Transverse colon (tissue), 4 donors: ENCODE measurements around the gene VCPKMT. TPM values are rescaled to one million over a fixed set of nuclear protein-coding genes. Genes with fewer than 3 reads are reported as not detected.

Experiments used
- DNase-seq: peaks from one replicate; pipeline ENCODE4 v3.0.0-alpha.2; 2019
- H3K27ac ChIP-seq, 4 donors: fragments of 200-600 bp; sonication (generic); 2 replicates each; pipeline ENCODE4 v1.5.1; 2016 to 2018; ENCODE audit warnings: inconsistent platforms in 4 of 4
- H3K27me3 ChIP-seq: fragments of 200-600 bp; sonication (generic); 2 replicates; pipeline ENCODE4 v1.5.1; 2017; ENCODE audit warnings: inconsistent platforms
- H3K36me3 ChIP-seq, 4 donors: fragments of 200-600 bp; sonication (generic); 2 replicates each; pipeline ENCODE4 v1.5.1; 2017 to 2019; ENCODE audit warnings: inconsistent platforms in 4 of 4
- H3K4me1 ChIP-seq, 4 donors: fragments of 200-600 bp; sonication (generic); 2 replicates each; pipeline ENCODE4 v1.5.1; 2017 to 2020; ENCODE audit warnings: inconsistent platforms in 4 of 4
- H3K4me3 ChIP-seq, 4 donors: fragments of 200-600 bp; sonication (generic); 1 replicate in 1 of 4; 2 replicates in 3 of 4; pipeline versions ENCODE4 v1.5.1 to v1.6.1; 2017 to 2019; ENCODE audit warnings: inconsistent platforms in 4 of 4
- H3K9me3 ChIP-seq, 2 donors: fragments of 200-600 bp; sonication (generic); 2 replicates each; pipeline ENCODE4 v1.5.1; 2017 to 2019; ENCODE audit warnings: inconsistent platforms in 2 of 2
- EP300 ChIP-seq: sonication (generic); formaldehyde crosslinking; IDR thresholded peaks from one replicate; pipeline ENCODE4 v1.6.1; 2017; ENCODE audit warnings: antibody characterized with exemption, low read depth
- POLR2A ChIP-seq: fragments of 450-650 bp; IDR thresholded peaks from one replicate; pipeline ENCODE4 v1.6.1; 2016; ENCODE audit warnings: antibody characterized with exemption, mild to moderate bottlenecking, moderate library complexity
- POLR2AphosphoS5 ChIP-seq, 3 donors: sonication (generic); formaldehyde crosslinking; IDR thresholded peaks; one replicate each; pipeline ENCODE4 v1.6.1; 2016; ENCODE audit warnings: antibody characterized with exemption in 3 of 3
- WGBS, 2 donors: methylation state at CpG; one replicate each; pipeline ENCODE4 v1.1.5; 2018; ENCODE audit warnings: low coverage in 1 of 2; 5-methylcytosine and 5-hydroxymethylcytosine counted together
- in situ Hi-C, 4 donors: fragments of 200-750 bp; cut with MboI; loops; one replicate each; pipeline versions ENCODE4 v1.15.0 to v1.15.1; 2017; ENCODE audit warnings: low sequenced_read_pairs in 3 of 4, low pct_ligation_motif_present in 1 of 4, low pct_unique_long_range_greater_than_20kb in 1 of 4
- intact Hi-C: fragments of 100-400 bp; cut with DNase I; formaldehyde crosslinking; loops from one replicate; pipeline ENCODE4 v1.15.1; 2023; ENCODE audit warnings: low total_unique reads
- total RNA-seq, 4 donors: library from RNA; depleted of rRNA; stranded (reverse); fragments of >200 nt; gene quantifications; one replicate each; pipeline ENCODE4 v1.1.0, GENCODE V29; 2016
- TF ChIP-seq, protein P1 (sequence below), 5 experiments: fragments of 200-600 bp in 3 of 5; fragments of 450-650 bp in 2 of 5; sonication (generic) in 3 of 5; IDR thresholded peaks; 1 replicate in 2 of 5; 2 replicates in 3 of 5; pipeline ENCODE4 v1.5.1; 2016 to 2017; ENCODE audit warnings: antibody characterized with exemption in 5 of 5, inconsistent platforms in 3 of 5, mild to moderate bottlenecking in 2 of 5, moderate library complexity in 1 of 5

The VCPKMT gene
- total RNA-seq, 4 donors from 2014 or later: 3.7 to 12.1 (median 5.9) TPM

DNA sequence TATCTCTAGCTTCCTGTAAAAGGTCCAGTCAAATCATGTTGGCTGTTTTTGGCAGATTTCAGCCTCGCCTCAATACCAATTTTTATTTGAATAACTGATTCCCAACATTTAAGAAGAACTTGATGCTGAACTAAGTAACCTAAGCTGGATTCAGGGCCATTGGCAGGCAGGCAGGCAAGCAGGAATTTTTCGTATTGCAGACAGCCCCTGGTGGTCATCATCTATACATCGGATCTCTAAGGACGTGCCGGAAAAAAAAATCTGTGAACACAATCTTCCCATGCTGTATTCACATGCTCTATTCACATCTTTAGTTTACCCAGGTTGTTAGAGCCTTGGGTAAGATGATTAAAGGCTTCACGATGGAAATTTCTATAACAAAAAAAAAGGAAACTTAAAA lies 7.0 kb downstream of the VCPKMT start:
- in situ Hi-C loops (loop anchor here in 2 of 4 donors (10.0 to 25.0 kb wide), 3 partner anchors 245 to 472 kb away; partner anchors contain the start of genes DNAAF2 (in 1 of the 2) and NEMF (in 1 of the 2)), intact Hi-C loops (loop anchor here (5.0 kb wide), 1 partner anchor 242 kb away; no protein-coding TSS in a partner anchor)
- 66 to 73% methylated on average over 6 of the region's 6 CpGs for WGBS, 2 donors
- Histone ChIP-seq H3K27ac (no peak overlapping the region), H3K36me3 (peaks cover 0 to 39% (median 6%) of the 10 kb centered on the region in 4 donors), H3K9me3 (no peaks in the 10 kb centered on the region), H3K27me3 (no peaks in the 10 kb centered on the region), H3K4me3 (no peak overlapping the region), H3K4me1 (peaks cover 0 to 8% (median 4%) of the 10 kb centered on the region in 4 donors)
- TF ChIP-seq POLR2AphosphoS5 (IDR thresholded peaks at IDR 0.05) (no peak), POLR2A (no peak), EP300 (no peak)
- TF ChIP-seq, protein P1, sequence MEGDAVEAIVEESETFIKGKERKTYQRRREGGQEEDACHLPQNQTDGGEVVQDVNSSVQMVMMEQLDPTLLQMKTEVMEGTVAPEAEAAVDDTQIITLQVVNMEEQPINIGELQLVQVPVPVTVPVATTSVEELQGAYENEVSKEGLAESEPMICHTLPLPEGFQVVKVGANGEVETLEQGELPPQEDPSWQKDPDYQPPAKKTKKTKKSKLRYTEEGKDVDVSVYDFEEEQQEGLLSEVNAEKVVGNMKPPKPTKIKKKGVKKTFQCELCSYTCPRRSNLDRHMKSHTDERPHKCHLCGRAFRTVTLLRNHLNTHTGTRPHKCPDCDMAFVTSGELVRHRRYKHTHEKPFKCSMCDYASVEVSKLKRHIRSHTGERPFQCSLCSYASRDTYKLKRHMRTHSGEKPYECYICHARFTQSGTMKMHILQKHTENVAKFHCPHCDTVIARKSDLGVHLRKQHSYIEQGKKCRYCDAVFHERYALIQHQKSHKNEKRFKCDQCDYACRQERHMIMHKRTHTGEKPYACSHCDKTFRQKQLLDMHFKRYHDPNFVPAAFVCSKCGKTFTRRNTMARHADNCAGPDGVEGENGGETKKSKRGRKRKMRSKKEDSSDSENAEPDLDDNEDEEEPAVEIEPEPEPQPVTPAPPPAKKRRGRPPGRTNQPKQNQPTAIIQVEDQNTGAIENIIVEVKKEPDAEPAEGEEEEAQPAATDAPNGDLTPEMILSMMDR (IDR thresholded peaks at IDR 0.05): no peak
- no peak for DNase-seq

DNA sequence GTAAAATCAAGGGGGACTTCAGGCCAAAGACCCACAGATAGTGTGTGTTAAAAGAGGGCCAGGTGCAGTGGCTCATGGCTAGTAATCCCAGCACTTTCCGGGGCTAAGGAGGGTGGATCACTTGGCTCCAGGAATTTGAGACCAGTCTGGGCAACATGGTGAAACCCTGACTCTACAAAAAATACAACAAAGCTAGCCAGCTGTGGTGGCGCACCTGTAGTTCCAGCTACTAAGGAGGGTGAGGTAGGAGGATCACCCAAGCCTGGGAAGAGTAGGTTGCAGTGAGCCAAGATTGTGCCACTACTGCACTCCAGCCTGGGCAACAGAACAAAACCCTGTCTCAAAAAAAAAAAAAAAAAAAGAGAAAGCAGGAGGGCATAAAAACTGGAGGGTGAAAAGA lies 8.5 kb downstream of the VCPKMT start:
- WGBS, 2 donors: 79 to 90% methylated on average over 2 of the region's 2 CpGs
- intact Hi-C loops (loop anchor here (5.0 kb wide), 1 partner anchor 241 kb away; no protein-coding TSS in a partner anchor), in situ Hi-C loops (loop anchor here in 2 of 4 donors (10.0 to 25.0 kb wide), 3 partner anchors 243 to 471 kb away; partner anchors contain the start of genes DNAAF2 (in 1 of the 2) and NEMF (in 1 of the 2))

DNA sequence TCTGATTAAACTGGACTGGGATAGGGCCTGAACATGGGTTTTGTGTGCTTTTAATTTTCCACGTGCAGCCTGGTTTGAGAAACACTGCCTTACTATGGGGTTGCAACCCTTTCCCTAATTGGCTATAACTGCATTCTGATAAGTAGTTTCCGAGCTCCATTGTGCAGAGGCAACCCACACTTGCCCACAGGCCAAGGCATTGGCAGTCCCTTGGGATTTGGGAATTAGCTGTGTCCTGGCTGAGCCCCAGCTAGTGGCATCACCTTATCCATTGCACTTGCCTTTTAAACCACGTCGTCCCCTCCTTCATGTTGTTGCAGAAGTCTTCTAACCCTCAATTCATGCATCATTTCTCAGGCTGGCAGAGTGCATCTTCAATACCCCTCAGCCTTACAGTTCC lies 10.2 kb downstream of the VCPKMT start:
- Histone ChIP-seq H3K36me3 (peaks cover 0 to 17% (median 6%) of the 10 kb centered on the region in 4 donors), H3K4me3 (no peak overlapping the region), H3K4me1 (peaks cover 4 to 20% (median 12%) of the 10 kb centered on the region in 4 donors), H3K27ac (no peak overlapping the region), H3K9me3 (no peaks in the 10 kb centered on the region), H3K27me3 (no peaks in the 10 kb centered on the region)
- in situ Hi-C loops: loop anchor here in 2 of 4 donors (10.0 to 25.0 kb wide), 3 partner anchors 241 to 469 kb away; partner anchors contain the start of genes DNAAF2 (in 1 of the 2) and NEMF (in 1 of the 2)
- intact Hi-C loops: loop anchor here (5.0 kb wide), 1 partner anchor 239 kb away; no protein-coding TSS in a partner anchor
- 75% methylated on average over 4 of the region's 4 CpGs; no CpG with 5 or more reads in 1 of the 2 donors for WGBS, 2 donors
- TF ChIP-seq, protein P1 (IDR thresholded peaks at IDR 0.05): no peak
- no peak for TF ChIP-seq EP300
- TF ChIP-seq POLR2AphosphoS5 (IDR thresholded peaks at IDR 0.05): no peak
- TF ChIP-seq POLR2A: no peak
- no peak for DNase-seq

More for the DNA sequence above, 8.5 kb downstream of the VCPKMT start:
- Histone ChIP-seq H3K9me3 (no peaks in the 10 kb centered on the region), H3K4me3 (no peak overlapping the region), H3K4me1 (peaks cover 0 to 6% (median 4%) of the 10 kb centered on the region in 4 donors), H3K36me3 (peaks cover 0 to 34% (median 6%) of the 10 kb centered on the region in 4 donors), H3K27me3 (no peaks in the 10 kb centered on the region), H3K27ac (no peak overlapping the region)
- TF ChIP-seq, protein P1 (IDR thresholded peaks at IDR 0.05): no peak
- TF ChIP-seq EP300: no peak
- TF ChIP-seq POLR2AphosphoS5 (IDR thresholded peaks at IDR 0.05): no peak
- no peak for TF ChIP-seq POLR2A
- DNase-seq: no peak

DNA sequence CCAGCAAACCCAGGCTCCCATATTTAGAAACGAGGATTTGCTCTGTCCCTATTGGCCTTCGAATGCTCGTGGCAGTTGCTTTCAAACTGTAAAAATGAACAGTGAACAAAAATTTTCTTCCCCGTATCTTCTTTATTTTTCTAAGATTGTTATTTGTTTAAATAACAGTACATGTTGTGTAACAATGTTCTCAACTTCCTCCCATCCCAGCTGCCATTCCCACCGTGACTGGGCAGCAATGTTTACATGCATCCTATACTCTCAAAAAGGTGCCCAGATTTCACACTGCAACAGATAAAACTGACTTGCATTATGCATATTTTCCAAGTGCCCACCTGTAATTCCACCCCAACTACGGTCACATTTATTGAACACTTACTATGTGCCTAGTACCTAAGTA lies 12.8 kb downstream of the VCPKMT start:
- intact Hi-C loops (no loop called here), in situ Hi-C loops (loop anchor here in 3 of 4 donors (5.0 to 25.0 kb wide), 4 partner anchors 236 to 466 kb away; partner anchors contain the start of genes DNAAF2 (in 1 of the 3) and NEMF (in 1 of the 3))
- no peak for DNase-seq
- no peak overlapping the region for H3K4me3 ChIP-seq
- no peak overlapping the region for H3K27ac ChIP-seq
- peaks cover 4 to 40% (median 17%) of the 10 kb centered on the region in 4 donors for H3K4me1 ChIP-seq
- H3K27me3 ChIP-seq: no peaks in the 10 kb centered on the region
- H3K36me3 ChIP-seq: no peaks in the 10 kb centered on the region
- H3K9me3 ChIP-seq: no peaks in the 10 kb centered on the region
- 92% methylated on average over 4 to 6 of the region's 6 CpGs for whole genome bisulfite sequencing, 2 donors
- TF ChIP-seq, protein P1 (IDR thresholded peaks at IDR 0.05): no peak
- TF ChIP-seq POLR2A (no peak), EP300 (no peak), POLR2AphosphoS5 (IDR thresholded peaks at IDR 0.05) (no peak)
